Kidney tubule cell (primary cell): ENCODE data around the gene TRPV3.
A peak's percentile ranks its signal among the peaks of the same experiment; 100 is the strongest.
"Not testable (repeated sequence)": the region's sequence is repeated elsewhere in the genome, so short reads cannot be mapped to it uniquely, and the experiment has no call there.

Experiments used
- DNase-seq: peaks from one replicate; pipeline ENCODE4 v3.0.0-alpha.2; 2018; ENCODE audit warnings: low spot score

TRPV3 gene

GRCh38 chr17:3573246-3574100, 15.9 kb upstream of the TRPV3 start:
- DNase-seq, result no peak

GRCh38 chr17:3572231-3572630, 14.6 kb upstream of the TRPV3 start:
- no peak for DNase-seq

GRCh38 chr17:3571043-3571900, 13.7 kb upstream of the TRPV3 start:
- no peak for DNase-seq

- no peak for DNase-seq
These were observed 12.0 kb upstream of the TRPV3 start for GRCh38 chr17:3569534-3570137.

GRCh38 chr17:3566551-3566950, 8.9 kb upstream of the TRPV3 start:
- DNase-seq, result no peak

GRCh38 chr17:3565143-3565542, 7.5 kb upstream of the TRPV3 start:
- DNase-seq, result no peak

GRCh38 chr17:3564241-3564640, 6.6 kb upstream of the TRPV3 start:
- DNase-seq, result not testable (repeated sequence)

GRCh38 chr17:3559270-3559645, 1.6 kb upstream of the TRPV3 start:
- no peak for DNase-seq

- DNase-seq, result peak; percentile 90
These were observed 1.1 kb upstream of the TRPV3 start for GRCh38 chr17:3558603-3559269.

GRCh38 chr17:3556916-3557767, 470 bp downstream of the TRPV3 start:
- DNase-seq, result no peak

- DNase-seq, result no peak
These were observed 1.2 kb downstream of the TRPV3 start for GRCh38 chr17:3556239-3556915.

GRCh38 chr17:3555189-3555796, 2.3 kb downstream of the TRPV3 start:
- no peak for DNase-seq

GRCh38 chr17:3554440-3554839, 3.2 kb downstream of the TRPV3 start:
- no peak for DNase-seq

GRCh38 chr17:3553419-3554401, 3.9 kb downstream of the TRPV3 start:
- DNase-seq, result no peak

GRCh38 chr17:3552916-3553315, 4.7 kb downstream of the TRPV3 start:
- no peak for DNase-seq

- no peak for DNase-seq
These were observed 6.4 kb downstream of the TRPV3 start for GRCh38 chr17:3551189-3551588.

GRCh38 chr17:3549610-3550162, 7.9 kb downstream of the TRPV3 start:
- no peak for DNase-seq

GRCh38 chr17:3547628-3548027, 10.0 kb downstream of the TRPV3 start:
- no peak for DNase-seq

- no peak for DNase-seq
These were observed 10.6 kb downstream of the TRPV3 start for GRCh38 chr17:3546997-3547396.
